Neural cell (in vitro differentiated cells): ENCODE data around the gene ADRB1.

Source experiments
- CTCF ChIP-seq: fragments of 450-650 bp; IDR thresholded peaks from 2 replicates; pipeline ENCODE4 v1.5.1; 2014; ENCODE audit warnings: antibody characterized with exemption, mild to moderate bottlenecking, moderate library complexity; ENCODE audit not compliant: poor library complexity, severe bottlenecking
- EZH2 ChIP-seq: fragments of 200-600, 300-800 bp; shearing (Covaris generic), sonication (generic); IDR thresholded peaks from 2 replicates; pipeline ENCODE4 v1.6.1; 2014; ENCODE audit warnings: antibody characterized with exemption, low read length, borderline replicate concordance, mild to moderate bottlenecking; ENCODE audit not compliant: insufficient read depth, poor library complexity, severe bottlenecking
- RAD21 ChIP-seq: fragments of 450-650 bp; conservative IDR thresholded peaks from 2 replicates; pipeline ENCODE4 v1.6.1; 2014; ENCODE audit warnings: antibody characterized with exemption, mild to moderate bottlenecking, moderate library complexity
- SMC3 ChIP-seq: fragments of 450-650 bp; conservative IDR thresholded peaks from 2 replicates; pipeline ENCODE4 v1.6.1; 2014; ENCODE audit warnings: antibody characterized with exemption, mild to moderate bottlenecking, moderate library complexity; ENCODE audit not compliant: poor library complexity

- no peak for TF ChIP-seq SMC3
- TF ChIP-seq EZH2 = no peak
- no peak for TF ChIP-seq CTCF
- no peak for TF ChIP-seq RAD21
These were observed 15.7 kb upstream of the ADRB1 start for GRCh38 chr10:114027951-114028350.
